OCI-LY7 (cell line): ENCODE results near the gene PTCRA.

Experiments used
- EZH2phosphoT487 ChIP-seq: fragments of 200-600 bp; sonication (generic); IDR thresholded peaks from 2 replicates; pipeline ENCODE4 v1.6.1; 2018; ENCODE audit warnings: low read depth, borderline replicate concordance, mild to moderate bottlenecking, mixed run types, antibody characterized with exemption, low read length, moderate library complexity, mixed read lengths
- TF ChIP-seq, protein P1 (sequence below): fragments of 200-600 bp; sonication (generic); conservative IDR thresholded peaks from 2 replicates; pipeline ENCODE4 v1.5.1; 2014; ENCODE audit warnings: mild to moderate bottlenecking, antibody characterized with exemption, low read length, moderate library complexity, mixed read lengths

DNA sequence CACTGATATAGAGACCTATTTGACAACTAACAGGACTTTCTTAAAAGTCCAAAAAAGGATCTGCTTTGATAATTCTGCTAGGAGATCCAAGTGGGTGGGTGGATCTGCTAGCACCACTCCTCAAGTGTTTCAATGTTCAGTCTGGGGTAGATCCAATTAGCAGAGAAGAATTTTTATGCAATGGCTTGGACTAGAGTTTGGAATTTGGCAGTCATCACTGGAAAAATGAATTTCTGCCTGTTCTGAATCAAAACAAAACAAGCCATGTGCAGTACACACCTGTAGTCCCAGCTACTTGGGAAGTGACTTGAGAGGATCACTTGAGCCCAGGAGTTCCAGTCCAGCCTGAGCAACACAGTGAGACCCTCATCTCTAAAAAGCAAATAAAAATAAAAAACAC, 32.1 kb downstream of the PTCRA start:
- TF ChIP-seq EZH2phosphoT487, result no peak
- TF ChIP-seq, protein P1, sequence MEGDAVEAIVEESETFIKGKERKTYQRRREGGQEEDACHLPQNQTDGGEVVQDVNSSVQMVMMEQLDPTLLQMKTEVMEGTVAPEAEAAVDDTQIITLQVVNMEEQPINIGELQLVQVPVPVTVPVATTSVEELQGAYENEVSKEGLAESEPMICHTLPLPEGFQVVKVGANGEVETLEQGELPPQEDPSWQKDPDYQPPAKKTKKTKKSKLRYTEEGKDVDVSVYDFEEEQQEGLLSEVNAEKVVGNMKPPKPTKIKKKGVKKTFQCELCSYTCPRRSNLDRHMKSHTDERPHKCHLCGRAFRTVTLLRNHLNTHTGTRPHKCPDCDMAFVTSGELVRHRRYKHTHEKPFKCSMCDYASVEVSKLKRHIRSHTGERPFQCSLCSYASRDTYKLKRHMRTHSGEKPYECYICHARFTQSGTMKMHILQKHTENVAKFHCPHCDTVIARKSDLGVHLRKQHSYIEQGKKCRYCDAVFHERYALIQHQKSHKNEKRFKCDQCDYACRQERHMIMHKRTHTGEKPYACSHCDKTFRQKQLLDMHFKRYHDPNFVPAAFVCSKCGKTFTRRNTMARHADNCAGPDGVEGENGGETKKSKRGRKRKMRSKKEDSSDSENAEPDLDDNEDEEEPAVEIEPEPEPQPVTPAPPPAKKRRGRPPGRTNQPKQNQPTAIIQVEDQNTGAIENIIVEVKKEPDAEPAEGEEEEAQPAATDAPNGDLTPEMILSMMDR, result no peak
